SU-DHL-6 (cell line): Measurements from ENCODE around the gene RBM24.

Experiments used
- EZH2phosphoT487 ChIP-seq: fragments of 200-600 bp; sonication (generic), shearing (Covaris generic); conservative IDR thresholded peaks from 2 replicates; pipeline ENCODE4 v1.6.1; 2018; ENCODE audit warnings: mild to moderate bottlenecking, antibody characterized with exemption, low read length, moderate library complexity, mixed read lengths
- TF ChIP-seq, protein P1 (sequence below): fragments of 200-600 bp; sonication (generic); IDR thresholded peaks from one replicate; pipeline ENCODE4 v1.5.1; 2017; ENCODE audit warnings: antibody characterized with exemption, mild to moderate bottlenecking, low read length, moderate library complexity; ENCODE audit not compliant: insufficient read depth, poor library complexity, severe bottlenecking

DNA sequence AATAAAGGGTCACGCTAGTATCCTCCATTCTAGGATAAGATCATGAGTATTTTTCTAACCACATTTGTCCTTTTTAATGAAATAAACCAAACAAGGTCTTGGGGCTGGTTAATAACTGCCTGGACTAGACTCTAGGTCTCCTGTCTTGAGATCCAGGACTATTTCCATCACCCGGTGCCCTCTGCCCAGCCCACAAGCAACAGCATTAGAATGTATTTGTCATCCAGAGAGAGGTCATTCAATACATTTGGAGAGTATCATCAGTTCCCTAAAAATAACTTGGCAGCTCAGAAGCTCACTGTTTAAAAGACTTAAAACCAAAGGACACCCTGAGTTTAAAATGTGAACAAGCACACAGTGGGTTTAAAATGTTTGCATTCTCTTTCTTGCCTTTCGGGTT lies 4.4 kb upstream of the RBM24 start:
- TF ChIP-seq, protein P1, sequence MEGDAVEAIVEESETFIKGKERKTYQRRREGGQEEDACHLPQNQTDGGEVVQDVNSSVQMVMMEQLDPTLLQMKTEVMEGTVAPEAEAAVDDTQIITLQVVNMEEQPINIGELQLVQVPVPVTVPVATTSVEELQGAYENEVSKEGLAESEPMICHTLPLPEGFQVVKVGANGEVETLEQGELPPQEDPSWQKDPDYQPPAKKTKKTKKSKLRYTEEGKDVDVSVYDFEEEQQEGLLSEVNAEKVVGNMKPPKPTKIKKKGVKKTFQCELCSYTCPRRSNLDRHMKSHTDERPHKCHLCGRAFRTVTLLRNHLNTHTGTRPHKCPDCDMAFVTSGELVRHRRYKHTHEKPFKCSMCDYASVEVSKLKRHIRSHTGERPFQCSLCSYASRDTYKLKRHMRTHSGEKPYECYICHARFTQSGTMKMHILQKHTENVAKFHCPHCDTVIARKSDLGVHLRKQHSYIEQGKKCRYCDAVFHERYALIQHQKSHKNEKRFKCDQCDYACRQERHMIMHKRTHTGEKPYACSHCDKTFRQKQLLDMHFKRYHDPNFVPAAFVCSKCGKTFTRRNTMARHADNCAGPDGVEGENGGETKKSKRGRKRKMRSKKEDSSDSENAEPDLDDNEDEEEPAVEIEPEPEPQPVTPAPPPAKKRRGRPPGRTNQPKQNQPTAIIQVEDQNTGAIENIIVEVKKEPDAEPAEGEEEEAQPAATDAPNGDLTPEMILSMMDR: no peak
- TF ChIP-seq EZH2phosphoT487: no peak
